ENCODE data around the gene PSME4.
"Not testable (repeated sequence)": the region's sequence is repeated elsewhere in the genome, so short reads cannot be mapped to it uniquely, and the experiment has no call there.

The PSME4 gene

GRCh38 chr2:53941749-53942148 lies 29.0 kb downstream of the PSME4 start:
- Histone ChIP-seq H3K4me3 (ENCODE audit: low read depth in 1 of 5, low read length in 5 of 5) (no peak overlapping the region), H3K27ac (ENCODE audit: low read depth, low read length) (no peak overlapping the region), H3K27me3 (ENCODE audit: control insufficient read depth in 5 of 5, insufficient read depth in 4 of 5, low read length in 5 of 5) (no peaks in the 10 kb centered on the region), H3K9ac (ENCODE audit: low read length in 5 of 5) (no peak overlapping the region), H3K4me1 (ENCODE audit: control insufficient read depth in 5 of 5, insufficient read depth in 5 of 5, low read length in 5 of 5) (peaks cover 0 to 23% (median 11%) of the 10 kb centered on the region in 5 donors), H3K36me3 (ENCODE audit: control insufficient read depth in 5 of 5, insufficient read depth in 5 of 5, low read length in 5 of 5) (peaks cover 0 to 22% (median 20%) of the 10 kb centered on the region in 5 donors), H3K9me3 (ENCODE audit: control insufficient read depth in 5 of 5, low read length in 5 of 5) (no peaks in the 10 kb centered on the region)

- Histone ChIP-seq H3K9ac (ENCODE audit: low read length in 5 of 5) (no peak overlapping the region), H3K27me3 (ENCODE audit: control insufficient read depth in 5 of 5, insufficient read depth in 4 of 5, low read length in 5 of 5) (no peaks in the 10 kb centered on the region), H3K4me1 (ENCODE audit: control insufficient read depth in 5 of 5, insufficient read depth in 5 of 5, low read length in 5 of 5) (peaks cover 0 to 7% (median 0%) of the 10 kb centered on the region in 5 donors), H3K27ac (ENCODE audit: low read depth, low read length) (no peak overlapping the region), H3K9me3 (ENCODE audit: control insufficient read depth in 5 of 5, low read length in 5 of 5) (no peaks in the 10 kb centered on the region), H3K4me3 (ENCODE audit: low read depth in 1 of 5, low read length in 5 of 5) (no peak overlapping the region), H3K36me3 (ENCODE audit: control insufficient read depth in 5 of 5, insufficient read depth in 5 of 5, low read length in 5 of 5) (peaks cover 5 to 38% (median 28%) of the 10 kb centered on the region in 5 donors)
Observed at GRCh38 chr2:53939656-53940055, 31.1 kb downstream of the PSME4 start.

GRCh38 chr2:53938904-53939303 lies 31.9 kb downstream of the PSME4 start:
- no peak overlapping the region for H3K27ac ChIP-seq (ENCODE audit: low read depth, low read length)
- H3K9me3 ChIP-seq (ENCODE audit: control insufficient read depth in 5 of 5, low read length in 5 of 5) = no peaks in the 10 kb centered on the region
- peaks cover 7 to 45% (median 32%) of the 10 kb centered on the region in 5 donors for H3K36me3 ChIP-seq (ENCODE audit: control insufficient read depth in 5 of 5, insufficient read depth in 5 of 5, low read length in 5 of 5)
- H3K9ac ChIP-seq (ENCODE audit: low read length in 5 of 5) = no peak overlapping the region
- H3K4me3 ChIP-seq (ENCODE audit: low read depth in 1 of 5, low read length in 5 of 5) = no peak overlapping the region
- H3K27me3 ChIP-seq (ENCODE audit: control insufficient read depth in 5 of 5, insufficient read depth in 4 of 5, low read length in 5 of 5) = no peaks in the 10 kb centered on the region
- peaks cover 0 to 6% (median 0%) of the 10 kb centered on the region in 5 donors for H3K4me1 ChIP-seq (ENCODE audit: control insufficient read depth in 5 of 5, insufficient read depth in 5 of 5, low read length in 5 of 5)

DNA sequence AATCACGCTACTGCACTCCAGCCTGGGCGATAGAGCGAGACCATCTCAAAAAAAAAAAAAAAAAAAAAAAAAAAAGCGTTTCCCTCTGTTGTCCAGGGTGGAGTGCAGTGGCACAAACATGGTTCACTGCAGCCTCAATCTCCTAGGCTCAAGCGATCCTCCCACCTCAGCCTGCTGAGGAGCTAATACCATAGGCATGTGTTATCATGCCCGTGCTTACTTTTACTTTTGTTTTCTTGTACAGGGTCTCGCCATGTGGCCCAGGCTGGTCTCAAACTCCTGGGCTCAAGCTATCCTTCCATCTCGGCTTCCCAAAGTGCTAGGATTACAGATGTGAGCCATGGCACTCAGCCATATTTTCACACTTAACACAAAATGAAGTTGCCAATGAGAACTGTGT lies 37.5 kb downstream of the PSME4 start:
- H3K27ac ChIP-seq (ENCODE audit: low read depth, low read length) = no peak overlapping the region
- no peak overlapping the region for H3K4me3 ChIP-seq (ENCODE audit: low read depth in 1 of 5, low read length in 5 of 5)
- no peaks in the 10 kb centered on the region for H3K9me3 ChIP-seq (ENCODE audit: control insufficient read depth in 5 of 5, low read length in 5 of 5)
- H3K36me3 ChIP-seq (ENCODE audit: control insufficient read depth in 5 of 5, insufficient read depth in 5 of 5, low read length in 5 of 5) = peaks cover 41 to 71% (median 64%) of the 10 kb centered on the region in 5 donors
- H3K9ac ChIP-seq (ENCODE audit: low read length in 5 of 5) = no peak overlapping the region
- H3K4me1 ChIP-seq (ENCODE audit: control insufficient read depth in 5 of 5, insufficient read depth in 5 of 5, low read length in 5 of 5) = no peaks in the 10 kb centered on the region
- H3K27me3 ChIP-seq (ENCODE audit: control insufficient read depth in 5 of 5, insufficient read depth in 4 of 5, low read length in 5 of 5) = no peaks in the 10 kb centered on the region

GRCh38 chr2:53926321-53926720 lies 44.5 kb downstream of the PSME4 start:
- H3K27ac ChIP-seq (ENCODE audit: low read depth, low read length); H3K4me1 ChIP-seq (ENCODE audit: control insufficient read depth in 5 of 5, insufficient read depth in 5 of 5, low read length in 5 of 5); H3K9ac ChIP-seq (ENCODE audit: low read length in 5 of 5); H3K9me3 ChIP-seq (ENCODE audit: control insufficient read depth in 5 of 5, low read length in 5 of 5); H3K27me3 ChIP-seq (ENCODE audit: control insufficient read depth in 5 of 5, insufficient read depth in 4 of 5, low read length in 5 of 5); H3K4me3 ChIP-seq (ENCODE audit: low read depth in 1 of 5, low read length in 5 of 5): not testable (repeated sequence)
- peaks cover 54 to 80% (median 69%) of the 10 kb centered on the region in 5 donors for H3K36me3 ChIP-seq (ENCODE audit: control insufficient read depth in 5 of 5, insufficient read depth in 5 of 5, low read length in 5 of 5)

DNA sequence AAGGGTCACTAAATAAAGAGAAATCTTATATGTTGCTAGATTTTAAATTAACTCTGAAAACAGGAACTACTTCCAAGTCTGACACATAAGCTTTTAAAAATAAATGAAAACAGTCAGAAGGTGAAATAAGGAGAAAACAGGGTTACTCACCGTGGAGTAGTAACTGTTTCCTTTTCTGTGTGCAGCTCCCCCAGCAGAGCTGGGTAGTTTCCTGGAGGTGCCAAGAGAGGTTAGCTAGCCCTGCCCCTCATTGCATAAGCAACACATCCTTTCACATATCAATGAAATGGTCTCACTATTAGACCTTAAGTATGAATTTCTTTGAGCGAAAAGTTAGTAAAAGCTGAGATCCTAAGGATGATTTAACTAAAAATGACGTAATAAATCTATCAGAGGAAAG lies 57.1 kb downstream of the PSME4 start:
- H3K27me3 ChIP-seq (ENCODE audit: control insufficient read depth in 5 of 5, insufficient read depth in 4 of 5, low read length in 5 of 5) = no peaks in the 10 kb centered on the region
- H3K36me3 ChIP-seq (ENCODE audit: control insufficient read depth in 5 of 5, insufficient read depth in 5 of 5, low read length in 5 of 5) = peaks cover 16 to 36% (median 32%) of the 10 kb centered on the region in 5 donors
- no peak overlapping the region for H3K27ac ChIP-seq (ENCODE audit: low read depth, low read length)
- H3K4me1 ChIP-seq (ENCODE audit: control insufficient read depth in 5 of 5, insufficient read depth in 5 of 5, low read length in 5 of 5) = no peaks in the 10 kb centered on the region
- H3K4me3 ChIP-seq (ENCODE audit: low read depth in 1 of 5, low read length in 5 of 5) = no peak overlapping the region
- H3K9ac ChIP-seq (ENCODE audit: low read length in 5 of 5) = no peak overlapping the region
- H3K9me3 ChIP-seq (ENCODE audit: control insufficient read depth in 5 of 5, low read length in 5 of 5) = no peaks in the 10 kb centered on the region

- no peaks in the 10 kb centered on the region for H3K9me3 ChIP-seq (ENCODE audit: control insufficient read depth in 5 of 5, low read length in 5 of 5)
- H3K4me1 ChIP-seq (ENCODE audit: control insufficient read depth in 5 of 5, insufficient read depth in 5 of 5, low read length in 5 of 5) = no peaks in the 10 kb centered on the region
- peaks cover 30 to 39% (median 36%) of the 10 kb centered on the region in 5 donors for H3K36me3 ChIP-seq (ENCODE audit: control insufficient read depth in 5 of 5, insufficient read depth in 5 of 5, low read length in 5 of 5)
- no peak overlapping the region for H3K27ac ChIP-seq (ENCODE audit: low read depth, low read length)
- H3K9ac ChIP-seq (ENCODE audit: low read length in 5 of 5) = no peak overlapping the region
- H3K4me3 ChIP-seq (ENCODE audit: low read depth in 1 of 5, low read length in 5 of 5) = no peak overlapping the region
- no peaks in the 10 kb centered on the region for H3K27me3 ChIP-seq (ENCODE audit: control insufficient read depth in 5 of 5, insufficient read depth in 4 of 5, low read length in 5 of 5)
Observed at GRCh38 chr2:53911434-53912189, 59.2 kb downstream of the PSME4 start.

DNA sequence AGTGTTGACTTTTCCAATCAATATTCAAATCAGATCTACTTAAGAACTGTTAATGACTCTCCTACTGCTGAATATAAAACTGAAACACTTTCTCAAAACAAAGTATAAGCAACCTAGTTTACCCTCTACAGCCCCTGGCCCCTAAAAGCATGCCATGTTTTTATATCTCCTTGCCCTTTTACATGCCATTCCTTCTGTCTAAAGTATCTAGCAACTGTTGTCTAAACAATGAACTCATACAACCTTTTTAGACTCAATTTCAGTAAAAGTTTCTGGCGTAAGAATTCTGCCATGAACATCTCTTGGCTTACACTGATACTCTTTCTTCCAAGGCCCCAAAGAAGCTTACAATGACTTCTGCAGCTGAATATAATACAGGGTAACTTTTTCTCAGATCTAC lies 63.2 kb downstream of the PSME4 start:
- Histone ChIP-seq H3K27ac (ENCODE audit: low read depth, low read length) (no peak overlapping the region), H3K36me3 (ENCODE audit: control insufficient read depth in 5 of 5, insufficient read depth in 5 of 5, low read length in 5 of 5) (peaks cover 50 to 64% (median 50%) of the 10 kb centered on the region in 5 donors), H3K9me3 (ENCODE audit: control insufficient read depth in 5 of 5, low read length in 5 of 5) (no peaks in the 10 kb centered on the region), H3K9ac (ENCODE audit: low read length in 5 of 5) (no peak overlapping the region), H3K4me1 (ENCODE audit: control insufficient read depth in 5 of 5, insufficient read depth in 5 of 5, low read length in 5 of 5) (no peaks in the 10 kb centered on the region), H3K4me3 (ENCODE audit: low read depth in 1 of 5, low read length in 5 of 5) (no peak overlapping the region), H3K27me3 (ENCODE audit: control insufficient read depth in 5 of 5, insufficient read depth in 4 of 5, low read length in 5 of 5) (no peaks in the 10 kb centered on the region)

GRCh38 chr2:53905396-53905795 lies 65.4 kb downstream of the PSME4 start:
- Histone ChIP-seq H3K9me3 (ENCODE audit: control insufficient read depth in 5 of 5, low read length in 5 of 5) (no peaks in the 10 kb centered on the region), H3K4me3 (ENCODE audit: low read depth in 1 of 5, low read length in 5 of 5) (no peak overlapping the region), H3K4me1 (ENCODE audit: control insufficient read depth in 5 of 5, insufficient read depth in 5 of 5, low read length in 5 of 5) (no peaks in the 10 kb centered on the region), H3K9ac (ENCODE audit: low read length in 5 of 5) (no peak overlapping the region), H3K27ac (ENCODE audit: low read depth, low read length) (no peak overlapping the region), H3K36me3 (ENCODE audit: control insufficient read depth in 5 of 5, insufficient read depth in 5 of 5, low read length in 5 of 5) (peaks cover 61 to 78% (median 69%) of the 10 kb centered on the region in 5 donors), H3K27me3 (ENCODE audit: control insufficient read depth in 5 of 5, insufficient read depth in 4 of 5, low read length in 5 of 5) (no peaks in the 10 kb centered on the region)

GRCh38 chr2:53903011-53903410 lies 67.8 kb downstream of the PSME4 start:
- H3K36me3 ChIP-seq (ENCODE audit: control insufficient read depth in 5 of 5, insufficient read depth in 5 of 5, low read length in 5 of 5) = peaks cover 71 to 93% (median 75%) of the 10 kb centered on the region in 5 donors
- H3K9me3 ChIP-seq (ENCODE audit: control insufficient read depth in 5 of 5, low read length in 5 of 5) = no peaks in the 10 kb centered on the region
- no peak overlapping the region for H3K4me3 ChIP-seq (ENCODE audit: low read depth in 1 of 5, low read length in 5 of 5)
- H3K27ac ChIP-seq (ENCODE audit: low read depth, low read length) = no peak overlapping the region
- H3K9ac ChIP-seq (ENCODE audit: low read length in 5 of 5) = no peak overlapping the region
- H3K4me1 ChIP-seq (ENCODE audit: control insufficient read depth in 5 of 5, insufficient read depth in 5 of 5, low read length in 5 of 5) = no peaks in the 10 kb centered on the region
- H3K27me3 ChIP-seq (ENCODE audit: control insufficient read depth in 5 of 5, insufficient read depth in 4 of 5, low read length in 5 of 5) = no peaks in the 10 kb centered on the region

All from subcutaneous abdominal adipose tissue (tissue), 5 donors.